H9 (cell line): ENCODE results near the gene ORAI2. TPM values are rescaled to one million over a fixed set of nuclear protein-coding genes. Genes with fewer than 3 reads are reported as not detected.
A peak's percentile ranks its signal among the peaks of the same experiment; 100 is the strongest.

Experiments
- DNase-seq: peaks from one replicate; pipeline ENCODE4 v3.0.0-alpha.2; 2017
- H2AFZ ChIP-seq: one replicate; pipeline ENCODE4 v1.6.1; 2013; ENCODE audit warnings: mild to moderate bottlenecking, low read length, control low read depth, moderate library complexity
- H2AK5ac ChIP-seq: 2 replicates; pipeline ENCODE4 v1.6.1; 2013; ENCODE audit warnings: low read length, control low read depth, mixed read lengths; ENCODE audit not compliant: insufficient read length
- H2BK120ac ChIP-seq: one replicate; pipeline ENCODE4 v1.6.1; 2013; ENCODE audit warnings: low read depth, mild to moderate bottlenecking, low read length, control low read depth, inconsistent platforms; ENCODE audit not compliant: poor library complexity, severe bottlenecking
- H2BK12ac ChIP-seq: 2 replicates; pipeline ENCODE4 v1.6.1; 2013; ENCODE audit warnings: low read length, control low read depth, mixed read lengths, low read depth; ENCODE audit not compliant: insufficient read length
- H2BK15ac ChIP-seq: 2 replicates; pipeline ENCODE4 v1.6.1; 2013; ENCODE audit warnings: low read depth, low read length, control low read depth
- H2BK20ac ChIP-seq: one replicate; pipeline ENCODE4 v1.6.1; 2013; ENCODE audit warnings: low read depth, mild to moderate bottlenecking, low read length, control low read depth, inconsistent platforms; ENCODE audit not compliant: poor library complexity, severe bottlenecking
- H2BK5ac ChIP-seq: 2 replicates; pipeline ENCODE4 v1.6.1; 2013; ENCODE audit warnings: low read length, control low read depth, mixed read lengths; ENCODE audit not compliant: insufficient read length
- H3K14ac ChIP-seq: 2 replicates; pipeline ENCODE4 v1.6.1; 2013; ENCODE audit warnings: low read length, control low read depth; ENCODE audit not compliant: insufficient read depth
- H3K18ac ChIP-seq: 2 replicates; pipeline ENCODE4 v1.6.1; 2013; ENCODE audit warnings: low read depth, mild to moderate bottlenecking, mixed read lengths, low read length, control low read depth; ENCODE audit not compliant: insufficient read length
- H3K23ac ChIP-seq: 2 replicates; pipeline ENCODE4 v1.6.1; 2013; ENCODE audit warnings: low read length, control low read depth, mixed read lengths, low read depth; ENCODE audit not compliant: insufficient read length
- H3K23me2 ChIP-seq: 2 replicates; pipeline ENCODE4 v1.6.1; 2013; ENCODE audit warnings: low read depth, mild to moderate bottlenecking, mixed read lengths, low read length, control low read depth; ENCODE audit not compliant: insufficient read length, poor library complexity, severe bottlenecking
- H3K27ac ChIP-seq: 2 replicates; pipeline ENCODE4 v1.5.1; 2013; ENCODE audit warnings: low read length, control low read depth, mixed read lengths, low read depth; ENCODE audit not compliant: insufficient read length
- H3K27me3 ChIP-seq: 2 replicates; pipeline ENCODE4 v1.6.1; 2013; ENCODE audit warnings: low read length, control low read depth, inconsistent platforms; ENCODE audit not compliant: insufficient read depth
- H3K4ac ChIP-seq: 2 replicates; pipeline ENCODE4 v1.6.1; 2013; ENCODE audit warnings: low read depth, mild to moderate bottlenecking, control low read depth, inconsistent platforms, low read length, moderate library complexity
- H3K4me1 ChIP-seq: 2 replicates; pipeline ENCODE4 v1.6.1; 2013; ENCODE audit warnings: low read length, control low read depth, inconsistent platforms; ENCODE audit not compliant: insufficient read depth
- H3K4me2 ChIP-seq: 2 replicates; pipeline ENCODE4 v1.6.1; 2013; ENCODE audit warnings: low read length, control low read depth, mixed read lengths; ENCODE audit not compliant: insufficient read length, insufficient read depth
- H3K56ac ChIP-seq: 2 replicates; pipeline ENCODE4 v1.6.1; 2013; ENCODE audit warnings: low read depth, mild to moderate bottlenecking, mixed read lengths, low read length, control low read depth; ENCODE audit not compliant: insufficient read length
- H3K79me1 ChIP-seq: 2 replicates; pipeline ENCODE4 v1.6.1; 2013; ENCODE audit warnings: low read depth, mild to moderate bottlenecking, moderate library complexity, low read length, control low read depth, inconsistent platforms; ENCODE audit not compliant: insufficient read depth, poor library complexity, severe bottlenecking
- H3K79me2 ChIP-seq: 2 replicates; pipeline ENCODE4 v1.6.1; 2013; ENCODE audit warnings: low read length, control low read depth, inconsistent platforms; ENCODE audit not compliant: insufficient read depth
- H3K9ac ChIP-seq: 2 replicates; pipeline ENCODE4 v1.6.1; 2013; ENCODE audit warnings: low read length, control low read depth, mixed read lengths; ENCODE audit not compliant: insufficient read length; ENCODE audit errors: extremely low read depth
- H3K9me3 ChIP-seq: one replicate; pipeline ENCODE4 v1.6.1; 2013; ENCODE audit warnings: low read depth, low read length, inconsistent platforms; ENCODE audit not compliant: control insufficient read depth
- H3T11ph ChIP-seq: one replicate; pipeline ENCODE4 v1.6.1; 2013; ENCODE audit warnings: mild to moderate bottlenecking, low read length, control low read depth, inconsistent platforms
- H4K20me1 ChIP-seq: one replicate; pipeline ENCODE4 v1.6.1; 2013; ENCODE audit not compliant: control insufficient read depth, insufficient read length, insufficient read depth
- H4K5ac ChIP-seq: 2 replicates; pipeline ENCODE4 v1.6.1; 2013; ENCODE audit warnings: low read depth, mild to moderate bottlenecking, mixed read lengths, low read length, control low read depth; ENCODE audit not compliant: insufficient read length
- H4K8ac ChIP-seq: replicated peaks from 2 replicates; pipeline ENCODE4 v1.6.1; 2013; ENCODE audit warnings: low read length, control low read depth, mixed read lengths, low read depth; ENCODE audit not compliant: insufficient read length
- H4K91ac ChIP-seq: 2 replicates; pipeline ENCODE4 v1.6.1; 2013; ENCODE audit warnings: low read depth, mild to moderate bottlenecking, moderate library complexity, mixed read lengths, low read length, control low read depth; ENCODE audit not compliant: insufficient read length
- H3K27ac Mint-ChIP-seq, 3 experiments: 2 replicates in 2 of 3; 3 replicates in 1 of 3; pipeline ENCODE4 v1.8.0; 2020 to 2021; ENCODE audit warnings: mixed read lengths in 3 of 3, mild to moderate bottlenecking in 1 of 3, moderate library complexity in 1 of 3
- H3K27me3 Mint-ChIP-seq: 2 replicates; pipeline ENCODE4 v1.8.0; 2021; ENCODE audit warnings: low read depth, mild to moderate bottlenecking, moderate library complexity, mixed read lengths
- H3K36me3 Mint-ChIP-seq, 3 experiments: 2 replicates in 2 of 3; 3 replicates in 1 of 3; pipeline ENCODE4 v1.8.0; 2020 to 2021; ENCODE audit warnings: low read depth in 3 of 3, mixed read lengths in 3 of 3; ENCODE audit not compliant: insufficient read depth in 1 of 3
- H3K4me1 Mint-ChIP-seq, 2 experiments: 2 replicates each; pipeline ENCODE4 v1.8.0; 2020; ENCODE audit warnings: mixed read lengths in 2 of 2
- H3K4me3 Mint-ChIP-seq, 2 experiments: 2 replicates in 1 of 2; 3 replicates in 1 of 2; pipeline ENCODE4 v1.8.0; 2020 to 2021; ENCODE audit warnings: mild to moderate bottlenecking in 2 of 2, mixed read lengths in 2 of 2, moderate library complexity in 1 of 2
- H3K9me3 Mint-ChIP-seq, 2 experiments: 2 replicates in 1 of 2; 3 replicates in 1 of 2; pipeline ENCODE4 v1.8.0; 2020; ENCODE audit warnings: mild to moderate bottlenecking in 2 of 2, mixed read lengths in 2 of 2, moderate library complexity in 1 of 2
- WGBS: extraction: QIAGEN DNeasy Blood & Tissue Kit; methylation state at CpG from one replicate; pipeline ENCODE4 v1.1.7; 2013; ENCODE audit warnings: missing lambda C conversion rate, low lambda C conversion rate, mixed read lengths; ENCODE audit not compliant: insufficient read length; ENCODE audit errors: extremely low coverage; 5-methylcytosine and 5-hydroxymethylcytosine counted together
- total RNA-seq: library from RNA; stranded (reverse); gene quantifications from 2 replicates; pipeline ENCODE4 v1.2.1, GENCODE V29; 2021
- TF ChIP-seq, protein P1 (sequence below): fragments of 200-600 bp; sonication (generic); conservative IDR thresholded peaks from 3 replicates; pipeline ENCODE4 v1.8.0; 2021; ENCODE audit warnings: antibody characterized with exemption, mild to moderate bottlenecking

The ORAI2 gene
- total RNA-seq, 1 experiment from 2014 or later: 26.6 TPM

DNA sequence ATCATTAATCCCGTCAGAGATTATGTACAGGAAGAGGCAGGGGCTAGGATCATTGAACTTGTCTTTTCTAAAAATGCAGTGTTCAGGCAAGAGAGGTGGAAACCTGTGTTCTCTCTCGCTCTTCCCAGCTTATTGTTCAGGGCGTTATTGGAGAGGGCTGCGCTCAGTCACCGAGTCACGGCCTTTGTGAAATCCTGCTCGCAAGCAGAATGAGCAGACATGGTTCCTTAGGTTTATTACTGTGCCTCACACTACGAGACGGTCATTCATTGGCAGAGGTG is 37.8 kb upstream of the ORAI2 start:
- no peak overlapping the region for H2BK12ac ChIP-seq
- peak overlapping the region; percentile 84 for H3K4me2 ChIP-seq
- H2BK5ac ChIP-seq: peak overlapping the region; percentile 1
- peak overlapping the region; percentile 89 for H3K27ac ChIP-seq
- H4K20me1 ChIP-seq: no peaks in the 10 kb centered on the region
- H4K5ac ChIP-seq: peak overlapping the region; percentile 28
- no peaks in the 10 kb centered on the region for H3K27me3 ChIP-seq
- Mint-ChIP-seq H3K27ac (peak overlapping the region; percentile 98 to 100 (median 99)), H3K4me3 (peak overlapping the region; percentile 94 to 97), H3K9me3 (no peaks in the 10 kb centered on the region; a peak in 1 of 5 replicates), H3K27me3 (no peaks in the 10 kb centered on the region; the same call in 1 of the 2 replicates), H3K4me1 (peaks cover 11 to 12% of the 10 kb centered on the region in 2 experiments), H3K36me3 (peaks cover 21 to 50% (median 40%) of the 10 kb centered on the region in 3 experiments; a peak in 6 of 7 replicates)
- H4K8ac ChIP-seq: no peak overlapping the region
- H2AK5ac ChIP-seq: no peak overlapping the region
- WGBS: no CpG with 5 or more reads among the region's 9 CpGs
- H3K9ac ChIP-seq: peak overlapping the region; percentile 85
- no peak for DNase-seq
- H2BK15ac ChIP-seq: no peak overlapping the region
- peak overlapping the region; percentile 53 for H3K18ac ChIP-seq
- H3K4ac ChIP-seq: no peak overlapping the region; the same call in 1 of the 2 replicates
- no peaks in the 10 kb centered on the region for H3K9me3 ChIP-seq
- H3K23ac ChIP-seq: no peak overlapping the region
- no peaks in the 10 kb centered on the region for H3K4me1 ChIP-seq
- H3K79me1 ChIP-seq: peaks cover 3% of the 10 kb centered on the region
- peak overlapping the region; percentile 27 for H3K56ac ChIP-seq
- no peak overlapping the region for H2BK120ac ChIP-seq
- H3K14ac ChIP-seq: peak overlapping the region; percentile 2
- H3T11ph ChIP-seq: no peak overlapping the region
- H2BK20ac ChIP-seq: no peak overlapping the region
- H2AFZ ChIP-seq: peak overlapping the region; percentile 1
- no peak overlapping the region for H4K91ac ChIP-seq
- peaks cover 1% of the 10 kb centered on the region; the same call in 1 of the 2 replicates for H3K79me2 ChIP-seq
- TF ChIP-seq, protein P1, sequence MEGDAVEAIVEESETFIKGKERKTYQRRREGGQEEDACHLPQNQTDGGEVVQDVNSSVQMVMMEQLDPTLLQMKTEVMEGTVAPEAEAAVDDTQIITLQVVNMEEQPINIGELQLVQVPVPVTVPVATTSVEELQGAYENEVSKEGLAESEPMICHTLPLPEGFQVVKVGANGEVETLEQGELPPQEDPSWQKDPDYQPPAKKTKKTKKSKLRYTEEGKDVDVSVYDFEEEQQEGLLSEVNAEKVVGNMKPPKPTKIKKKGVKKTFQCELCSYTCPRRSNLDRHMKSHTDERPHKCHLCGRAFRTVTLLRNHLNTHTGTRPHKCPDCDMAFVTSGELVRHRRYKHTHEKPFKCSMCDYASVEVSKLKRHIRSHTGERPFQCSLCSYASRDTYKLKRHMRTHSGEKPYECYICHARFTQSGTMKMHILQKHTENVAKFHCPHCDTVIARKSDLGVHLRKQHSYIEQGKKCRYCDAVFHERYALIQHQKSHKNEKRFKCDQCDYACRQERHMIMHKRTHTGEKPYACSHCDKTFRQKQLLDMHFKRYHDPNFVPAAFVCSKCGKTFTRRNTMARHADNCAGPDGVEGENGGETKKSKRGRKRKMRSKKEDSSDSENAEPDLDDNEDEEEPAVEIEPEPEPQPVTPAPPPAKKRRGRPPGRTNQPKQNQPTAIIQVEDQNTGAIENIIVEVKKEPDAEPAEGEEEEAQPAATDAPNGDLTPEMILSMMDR: no peak
- H3K23me2 ChIP-seq: peaks cover 9% of the 10 kb centered on the region
